Uterus (tissue), 2 donors: ENCODE results near the gene TANC1.

Experiments
- CTCF ChIP-seq, 4 experiments: fragments of 200-600 bp in 2 of 4; fragments of 450-650 bp in 2 of 4; sonication (generic) in 2 of 4; IDR thresholded peaks; one replicate each; pipeline ENCODE4 v1.5.1; 2016 to 2019; ENCODE audit warnings: antibody characterized with exemption in 4 of 4, mild to moderate bottlenecking in 2 of 4, moderate library complexity in 1 of 4
- POLR2A ChIP-seq, 2 donors: fragments of 450-650 bp; IDR thresholded peaks; one replicate each; pipeline ENCODE4 v1.6.1; 2016; ENCODE audit warnings: antibody characterized with exemption in 2 of 2, mild to moderate bottlenecking in 1 of 2, moderate library complexity in 1 of 2

- TF ChIP-seq CTCF (IDR thresholded peaks at IDR 0.05) (no peak), POLR2A (IDR thresholded peaks at IDR 0.05) (no peak)
These were observed 156.0 kb downstream of the TANC1 start for GRCh38 chr2:159124441-159124911.
